Panc1 (cell line): ENCODE data around the gene RP9. TPM values are rescaled to one million over a fixed set of nuclear protein-coding genes. Genes with fewer than 3 reads are reported as not detected.

ENCODE experiments used
- ATAC-seq: fragments of 200-7000 bp; cut with Tn5 transposase; 2 replicates; pipeline ENCODE4 v1.9.1; 2020; ENCODE audit warnings: mild to moderate bottlenecking, moderate library complexity
- BruUV-seq: library from RNA; stranded (reverse); fragments of 400-500 nt; replicated peaks from 2 replicates; lab custom pipeline; 2021; lab: Mats Ljungman, UMichigan
- CTCF ChIA-PET: fragments of 300-600 bp; sonication (Branson Sonifier 250); formaldehyde crosslinking; loops from one replicate; lab custom pipeline; 2022; ENCODE audit warnings: antibody characterized with exemption; lab: Charles Lee
- POLR2A ChIA-PET: fragments of 300-600 bp; sonication (Branson Sonifier 250); formaldehyde crosslinking; loops from one replicate; lab custom pipeline; 2022; ENCODE audit warnings: antibody characterized with exemption; lab: Charles Lee
- DNase-seq: peaks from one replicate; pipeline ENCODE4 v3.0.0-alpha.2; 2010; ENCODE audit warnings: low read depth, low spot score
- H3K27ac ChIP-seq: 2 replicates; pipeline ENCODE4 v1.5.1; 2011; ENCODE audit warnings: mild to moderate bottlenecking, low read length, inconsistent platforms
- H3K27me3 ChIP-seq: fragments of 200-500 bp; sonication (Bioruptor generic); 2 replicates; pipeline ENCODE4 v1.6.0; 2014; ENCODE audit warnings: low read length, inconsistent platforms; ENCODE audit not compliant: control insufficient read depth, insufficient read depth
- H3K36me3 ChIP-seq: fragments of 200-500 bp; sonication (Bioruptor generic); 2 replicates; pipeline ENCODE4 v1.5.1; 2014; ENCODE audit warnings: inconsistent platforms, mild to moderate bottlenecking, low read length, moderate library complexity; ENCODE audit not compliant: control insufficient read depth, insufficient read depth
- H3K4me1 ChIP-seq: 2 replicates; pipeline ENCODE4 v1.5.1; 2011; ENCODE audit warnings: inconsistent platforms, mild to moderate bottlenecking, low read length, moderate library complexity; ENCODE audit not compliant: control insufficient read depth, insufficient read depth
- H3K4me3 ChIP-seq, 2 experiments: 2 replicates each; pipeline ENCODE4 v1.5.1; 2011 to 2012; ENCODE audit warnings: low read depth in 2 of 2, low read length in 2 of 2, mild to moderate bottlenecking in 2 of 2, inconsistent platforms in 1 of 2, moderate library complexity in 1 of 2
- H3K9me3 ChIP-seq: fragments of 200-500 bp; sonication (Bioruptor generic); 2 replicates; pipeline ENCODE4 v1.5.1; 2014; ENCODE audit warnings: low read depth, mild to moderate bottlenecking, inconsistent platforms, low read length, moderate library complexity; ENCODE audit not compliant: control insufficient read depth, insufficient read depth
- CTCF ChIP-seq: fragments of 450-650 bp; IDR thresholded peaks from 2 replicates; pipeline ENCODE4 v1.5.1; 2017; ENCODE audit warnings: mild to moderate bottlenecking
- POLR2AphosphoS5 ChIP-seq: IDR thresholded peaks from 2 replicates; pipeline ENCODE4 v1.6.1; 2012; ENCODE audit warnings: mild to moderate bottlenecking, low read depth, low read length, moderate library complexity
- REST ChIP-seq, 2 experiments: IDR thresholded peaks; 2 replicates each; pipeline ENCODE4 v1.6.1; 2011 to 2012; ENCODE audit warnings: low read depth in 2 of 2, control low read depth in 1 of 2, low read length in 1 of 2, mild to moderate bottlenecking in 1 of 2, moderate library complexity in 1 of 2; ENCODE audit not compliant: insufficient read depth in 1 of 2
- SIN3A ChIP-seq: IDR thresholded peaks from 2 replicates; pipeline ENCODE4 v1.6.1; 2012; ENCODE audit warnings: low read depth, mild to moderate bottlenecking, low read length, moderate library complexity, borderline replicate concordance; ENCODE audit not compliant: insufficient read depth
- TCF7L2 ChIP-seq: IDR thresholded peaks from 2 replicates; pipeline ENCODE4 v1.6.1; 2011; ENCODE audit warnings: mild to moderate bottlenecking, low read depth, low read length, inconsistent platforms
- in situ Hi-C: cut with HindIII; loops from 2 replicates; pipeline ENCODE4 v1.10.0; 2016; ENCODE audit warnings: low sequenced_read_pairs, low pct_unique_long_range_greater_than_20kb
- intact Hi-C: fragments of 100-400 bp; cut with micrococcal nuclease; formaldehyde crosslinking; loops from one replicate; pipeline ENCODE4 v1.10.0; 2022; ENCODE audit not compliant: unreplicated experiment
- total RNA-seq: library from RNA; stranded (reverse); gene quantifications from one replicate; pipeline ENCODE4 v1.2.1, GENCODE V29; 2021; ENCODE audit not compliant: unreplicated experiment

Gene RP9
- total RNA-seq, 1 experiment from 2014 or later, result 22.1 TPM

GRCh38 chr7:33109758-33110238, 594 bp upstream of the RP9 start:
- POLR2A ChIA-PET, result no interaction called here
- no TSS peak for BruUV-seq
- no peaks in the 10 kb centered on the region for H3K27me3 ChIP-seq
- in situ Hi-C loops (no loop called here), intact Hi-C loops (loop anchor here (5.0 kb wide), 3 partner anchors 152 to 342 kb away; partner anchors contain the start of gene FKBP9)
- no peak for TF ChIP-seq REST (IDR thresholded peaks at IDR 0.05; ENCODE audit: insufficient read depth in 1 of 2, low read depth in 2 of 2, low read length in 1 of 2)
- TF ChIP-seq POLR2AphosphoS5, result no peak
- TF ChIP-seq SIN3A, result no peak
- TF ChIP-seq CTCF, result no peak; the same call in 1 of the 2 replicates
- TF ChIP-seq TCF7L2, result no peak
- DNase-seq (no peak), ATAC-seq (no peak)
- CTCF ChIA-PET, result interaction anchor here (0.7 to 0.8 kb wide), 2 partner anchors 72 to 167 kb away, joined by 3 to 5 read pairs; no protein-coding TSS in a partner anchor
- H3K4me1 ChIP-seq, result peaks cover 19% of the 10 kb centered on the region
- peak overlapping the region; percentile 71 to 80 for H3K4me3 ChIP-seq
- H3K36me3 ChIP-seq, result no peaks in the 10 kb centered on the region
- peak overlapping the region; percentile 29; the same call in 1 of the 2 replicates for H3K27ac ChIP-seq
- H3K9me3 ChIP-seq, result no peaks in the 10 kb centered on the region

GRCh38 chr7:33108554-33109004, 625 bp downstream of the RP9 start:
- peaks cover 19% of the 10 kb centered on the region for H3K4me1 ChIP-seq
- no peaks in the 10 kb centered on the region for H3K9me3 ChIP-seq
- DNase-seq, result no peak
- peak overlapping the region; percentile 80 to 89 for H3K4me3 ChIP-seq
- ATAC-seq, result peak; percentile 36
- BruUV-seq, result no TSS peak
- ChIA-PET POLR2A (no interaction called here), CTCF (interaction anchor here (1.1 kb wide), 1 partner anchor 79 kb away, joined by 3 read pairs; no protein-coding TSS in a partner anchor)
- H3K36me3 ChIP-seq, result no peaks in the 10 kb centered on the region
- peak overlapping the region; percentile 78 for H3K27ac ChIP-seq
- TF ChIP-seq TCF7L2, result no peak
- TF ChIP-seq CTCF, result no peak
- TF ChIP-seq REST (IDR thresholded peaks at IDR 0.05; ENCODE audit: insufficient read depth in 1 of 2, low read depth in 2 of 2, low read length in 1 of 2), result no peak
- no peak for TF ChIP-seq POLR2AphosphoS5
- no peak for TF ChIP-seq SIN3A
- no peaks in the 10 kb centered on the region for H3K27me3 ChIP-seq
- in situ Hi-C loops, result no loop called here
- intact Hi-C loops, result loop anchor here (5.0 kb wide), 3 partner anchors 151 to 341 kb away; partner anchors contain the start of gene FKBP9
